Liver (tissue), 9 donors: ENCODE data around the gene CLIC5. TPM values are rescaled to one million over a fixed set of nuclear protein-coding genes. Genes with fewer than 3 reads are reported as not detected.

Source experiments
- DNase-seq: peaks from one replicate; pipeline ENCODE4 v3.0.0-alpha.2; 2017; ENCODE audit warnings: low spot score
- H3K27ac ChIP-seq, 2 donors: one replicate each; pipeline ENCODE4 v1.7.0; 2013; ENCODE audit warnings: inconsistent platforms in 2 of 2, low read length in 2 of 2, control low read depth in 1 of 2, low read depth in 1 of 2, mild to moderate bottlenecking in 1 of 2
- H3K27me3 ChIP-seq, 4 donors: one replicate each; pipeline versions ENCODE4 v1.6.1 to v1.7.0; 2013; ENCODE audit warnings: low read length in 3 of 4, inconsistent platforms in 1 of 4, mild to moderate bottlenecking in 1 of 4, moderate library complexity in 1 of 4; ENCODE audit not compliant: control insufficient read depth in 4 of 4, insufficient read depth in 4 of 4
- H3K36me3 ChIP-seq, 4 donors: one replicate each; pipeline versions ENCODE4 v1.6.1 to v1.7.0; 2013; ENCODE audit warnings: low read length in 3 of 4, mild to moderate bottlenecking in 3 of 4, low read depth in 1 of 4, moderate library complexity in 1 of 4; ENCODE audit not compliant: control insufficient read depth in 4 of 4, insufficient read depth in 3 of 4
- H3K4me1 ChIP-seq, 4 donors: one replicate each; pipeline versions ENCODE4 v1.6.1 to v1.7.0; 2013; ENCODE audit warnings: low read length in 3 of 4, mild to moderate bottlenecking in 3 of 4, moderate library complexity in 1 of 4; ENCODE audit not compliant: control insufficient read depth in 4 of 4, insufficient read depth in 4 of 4
- H3K4me3 ChIP-seq, 3 donors: one replicate each; pipeline versions ENCODE4 v1.6.1 to v1.7.0; 2013; ENCODE audit warnings: low read length in 3 of 3, control low read depth in 1 of 3, low read depth in 1 of 3, mild to moderate bottlenecking in 1 of 3
- H3K9ac ChIP-seq, 2 donors: one replicate each; pipeline ENCODE4 v1.7.0; 2013; ENCODE audit warnings: low read length in 2 of 2, mild to moderate bottlenecking in 2 of 2, moderate library complexity in 2 of 2, control low read depth in 1 of 2, low read depth in 1 of 2
- H3K9me3 ChIP-seq, 4 donors: one replicate each; pipeline versions ENCODE4 v1.6.1 to v1.7.0; 2013; ENCODE audit warnings: low read length in 3 of 4; ENCODE audit not compliant: control insufficient read depth in 4 of 4
- ATF3 ChIP-seq: IDR thresholded peaks from 2 replicates; pipeline ENCODE4 v1.6.1; 2016; ENCODE audit warnings: antibody characterized with exemption
- FOXA2 ChIP-seq: IDR thresholded peaks from 2 replicates; pipeline ENCODE4 v1.6.1; 2016; ENCODE audit warnings: antibody characterized with exemption
- GABPA ChIP-seq, 2 donors: IDR thresholded peaks in 1 of 2; conservative IDR thresholded peaks in 1 of 2; 2 replicates each; pipeline ENCODE4 v1.6.1; 2016; ENCODE audit warnings: antibody characterized with exemption in 2 of 2, mild to moderate bottlenecking in 1 of 2, moderate library complexity in 1 of 2
- HNF4A ChIP-seq, 2 donors: conservative IDR thresholded peaks; 2 replicates each; pipeline ENCODE4 v1.6.1; 2016; ENCODE audit warnings: antibody characterized with exemption in 2 of 2, mild to moderate bottlenecking in 2 of 2
- MAX ChIP-seq: IDR thresholded peaks from 2 replicates; pipeline ENCODE4 v1.6.1; 2016; ENCODE audit warnings: antibody characterized with exemption
- RAD21 ChIP-seq, 2 donors: IDR thresholded peaks; 2 replicates each; pipeline ENCODE4 v1.6.1; 2016; ENCODE audit warnings: antibody characterized with exemption in 2 of 2, mild to moderate bottlenecking in 2 of 2
- RXRA ChIP-seq, 2 donors: IDR thresholded peaks; 2 replicates each; pipeline ENCODE4 v1.6.1; 2017 to 2018; ENCODE audit warnings: antibody characterized with exemption in 2 of 2, mild to moderate bottlenecking in 1 of 2
- SP1 ChIP-seq: IDR thresholded peaks from 2 replicates; pipeline ENCODE4 v1.6.1; 2018; ENCODE audit warnings: antibody characterized with exemption, mild to moderate bottlenecking
- TAF1 ChIP-seq: conservative IDR thresholded peaks from 2 replicates; pipeline ENCODE4 v1.6.1; 2016; ENCODE audit warnings: antibody characterized with exemption, mild to moderate bottlenecking
- WGBS: extraction: QIAGEN DNeasy Blood & Tissue Kit; methylation state at CpG from one replicate; pipeline ENCODE4 v1.1.7; 2013; 5-methylcytosine and 5-hydroxymethylcytosine counted together
- polyA plus RNA-seq, 2 donors: library from polyadenylated mRNA; stranded (reverse) in 1 of 2; unstranded in 1 of 2; fragments of 200-250 nt in 1 of 2; fragments of >200 nt in 1 of 2; fragmentation: Nextera tagmentation in 1 of 2; extraction: Ambion mirVana in 1 of 2; gene quantifications; one replicate each; pipeline versions ENCODE4 v1.2.1 to v1.2.3, GENCODE V29; 2013 to 2015
- total RNA-seq, 2 donors: library from RNA; depleted of rRNA; stranded (reverse); fragments of >200 nt; gene quantifications; one replicate each; pipeline ENCODE4 v1.2.3, GENCODE V29; 2014
- TF ChIP-seq, protein P1 (sequence below): fragments of 150-350 bp; IDR thresholded peaks from 2 replicates; pipeline ENCODE4 v1.5.1; 2017; ENCODE audit warnings: improper control_type of control experiment, low read depth, low read length; ENCODE audit not compliant: missing input control
- TF ChIP-seq, protein P2 (sequence below): IDR thresholded peaks from 2 replicates; pipeline ENCODE4 v1.6.1; 2016; ENCODE audit warnings: antibody characterized with exemption, mild to moderate bottlenecking
- donor health status: healthy.
- donor health status: healthy.
- donor health status: healthy.
- donor health status: healthy.
- donor health status: healthy.

CLIC5 gene
- total and polyA plus RNA-seq, 4 donors: 0.05 to 0.33 (median 0.14) TPM

DNA sequence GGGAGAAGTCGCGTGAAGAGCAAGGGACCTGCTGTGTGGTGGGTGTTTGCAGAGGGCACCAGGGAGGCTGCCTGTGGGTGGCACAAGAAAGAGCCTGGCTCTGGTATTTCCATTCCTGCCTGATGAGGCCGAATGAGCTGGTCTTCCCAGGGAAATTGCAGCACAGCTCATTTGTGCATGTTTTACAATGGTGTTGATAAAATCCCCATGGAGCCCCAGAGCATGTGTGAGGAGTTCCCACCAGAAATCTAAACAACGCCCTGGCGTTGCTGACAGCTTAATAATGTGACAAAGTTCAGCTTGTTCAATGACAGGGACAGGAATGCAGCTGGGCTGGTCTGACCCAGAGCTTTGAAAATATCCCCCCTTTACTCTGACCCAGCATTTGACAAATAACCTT lies 135.5 kb downstream of the CLIC5 start:
- no peaks in the 10 kb centered on the region for H3K9me3 ChIP-seq
- TF ChIP-seq FOXA2: no peak
- TF ChIP-seq RAD21 (IDR thresholded peaks at IDR 0.05): no peak
- WGBS: 56% methylated on average over 5 of the region's 5 CpGs
- H3K36me3 ChIP-seq: no peaks in the 10 kb centered on the region
- no peak overlapping the region for H3K4me3 ChIP-seq
- peaks cover 0 to 4% (median 0%) of the 10 kb centered on the region in 4 donors for H3K27me3 ChIP-seq
- H3K9ac ChIP-seq: no peak overlapping the region
- DNase-seq: no peak
- H3K27ac ChIP-seq: no peak overlapping the region
- H3K4me1 ChIP-seq: no peaks in the 10 kb centered on the region

GRCh38 chr6:45877970-45878590 lies 137.6 kb downstream of the CLIC5 start:
- TF ChIP-seq GABPA (IDR thresholded peaks at IDR 0.05 in 1 of 2, conservative IDR thresholded peaks at IDR 0.05 in 1 of 2) (no peak), RXRA (IDR thresholded peaks at IDR 0.05) (no peak)
- H3K27ac ChIP-seq: no peak overlapping the region
- no peak overlapping the region for H3K9ac ChIP-seq
- peaks cover 0 to 4% (median 0%) of the 10 kb centered on the region in 4 donors for H3K27me3 ChIP-seq
- no peaks in the 10 kb centered on the region for H3K4me1 ChIP-seq
- no peak overlapping the region for H3K4me3 ChIP-seq
- 86% methylated on average over 5 of the region's 5 CpGs for WGBS
- DNase-seq: no peak
- no peaks in the 10 kb centered on the region for H3K9me3 ChIP-seq
- H3K36me3 ChIP-seq: no peaks in the 10 kb centered on the region

- Histone ChIP-seq H3K27me3 (no peaks in the 10 kb centered on the region), H3K4me1 (no peaks in the 10 kb centered on the region), H3K4me3 (no peak overlapping the region), H3K36me3 (no peaks in the 10 kb centered on the region), H3K9me3 (no peaks in the 10 kb centered on the region), H3K27ac (no peak overlapping the region), H3K9ac (no peak overlapping the region)
- DNase-seq: no peak
- TF ChIP-seq SP1: no peak
- no peak for TF ChIP-seq MAX
- TF ChIP-seq HNF4A (conservative IDR thresholded peaks at IDR 0.05): no peak
- no peak for TF ChIP-seq ATF3
- TF ChIP-seq TAF1: no peak
- no peak for TF ChIP-seq RAD21 (IDR thresholded peaks at IDR 0.05)
- TF ChIP-seq, protein P1, sequence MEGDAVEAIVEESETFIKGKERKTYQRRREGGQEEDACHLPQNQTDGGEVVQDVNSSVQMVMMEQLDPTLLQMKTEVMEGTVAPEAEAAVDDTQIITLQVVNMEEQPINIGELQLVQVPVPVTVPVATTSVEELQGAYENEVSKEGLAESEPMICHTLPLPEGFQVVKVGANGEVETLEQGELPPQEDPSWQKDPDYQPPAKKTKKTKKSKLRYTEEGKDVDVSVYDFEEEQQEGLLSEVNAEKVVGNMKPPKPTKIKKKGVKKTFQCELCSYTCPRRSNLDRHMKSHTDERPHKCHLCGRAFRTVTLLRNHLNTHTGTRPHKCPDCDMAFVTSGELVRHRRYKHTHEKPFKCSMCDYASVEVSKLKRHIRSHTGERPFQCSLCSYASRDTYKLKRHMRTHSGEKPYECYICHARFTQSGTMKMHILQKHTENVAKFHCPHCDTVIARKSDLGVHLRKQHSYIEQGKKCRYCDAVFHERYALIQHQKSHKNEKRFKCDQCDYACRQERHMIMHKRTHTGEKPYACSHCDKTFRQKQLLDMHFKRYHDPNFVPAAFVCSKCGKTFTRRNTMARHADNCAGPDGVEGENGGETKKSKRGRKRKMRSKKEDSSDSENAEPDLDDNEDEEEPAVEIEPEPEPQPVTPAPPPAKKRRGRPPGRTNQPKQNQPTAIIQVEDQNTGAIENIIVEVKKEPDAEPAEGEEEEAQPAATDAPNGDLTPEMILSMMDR: no peak
- TF ChIP-seq, protein P2, sequence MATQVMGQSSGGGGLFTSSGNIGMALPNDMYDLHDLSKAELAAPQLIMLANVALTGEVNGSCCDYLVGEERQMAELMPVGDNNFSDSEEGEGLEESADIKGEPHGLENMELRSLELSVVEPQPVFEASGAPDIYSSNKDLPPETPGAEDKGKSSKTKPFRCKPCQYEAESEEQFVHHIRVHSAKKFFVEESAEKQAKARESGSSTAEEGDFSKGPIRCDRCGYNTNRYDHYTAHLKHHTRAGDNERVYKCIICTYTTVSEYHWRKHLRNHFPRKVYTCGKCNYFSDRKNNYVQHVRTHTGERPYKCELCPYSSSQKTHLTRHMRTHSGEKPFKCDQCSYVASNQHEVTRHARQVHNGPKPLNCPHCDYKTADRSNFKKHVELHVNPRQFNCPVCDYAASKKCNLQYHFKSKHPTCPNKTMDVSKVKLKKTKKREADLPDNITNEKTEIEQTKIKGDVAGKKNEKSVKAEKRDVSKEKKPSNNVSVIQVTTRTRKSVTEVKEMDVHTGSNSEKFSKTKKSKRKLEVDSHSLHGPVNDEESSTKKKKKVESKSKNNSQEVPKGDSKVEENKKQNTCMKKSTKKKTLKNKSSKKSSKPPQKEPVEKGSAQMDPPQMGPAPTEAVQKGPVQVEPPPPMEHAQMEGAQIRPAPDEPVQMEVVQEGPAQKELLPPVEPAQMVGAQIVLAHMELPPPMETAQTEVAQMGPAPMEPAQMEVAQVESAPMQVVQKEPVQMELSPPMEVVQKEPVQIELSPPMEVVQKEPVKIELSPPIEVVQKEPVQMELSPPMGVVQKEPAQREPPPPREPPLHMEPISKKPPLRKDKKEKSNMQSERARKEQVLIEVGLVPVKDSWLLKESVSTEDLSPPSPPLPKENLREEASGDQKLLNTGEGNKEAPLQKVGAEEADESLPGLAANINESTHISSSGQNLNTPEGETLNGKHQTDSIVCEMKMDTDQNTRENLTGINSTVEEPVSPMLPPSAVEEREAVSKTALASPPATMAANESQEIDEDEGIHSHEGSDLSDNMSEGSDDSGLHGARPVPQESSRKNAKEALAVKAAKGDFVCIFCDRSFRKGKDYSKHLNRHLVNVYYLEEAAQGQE: no peak
- no peak for TF ChIP-seq RXRA (IDR thresholded peaks at IDR 0.05)
- no peak for TF ChIP-seq FOXA2
- 81% methylated on average over 7 of the region's 7 CpGs for WGBS
Measured at GRCh38 chr6:45872827-45873365, 142.8 kb downstream of the CLIC5 start.
